NCI-H748 (cell line): ENCODE results near the gene SIPA1L2.
A peak's percentile ranks its signal among the peaks of the same experiment; 100 is the strongest.

ENCODE experiments used
- DNase-seq: peaks from one replicate; lab custom pipeline; 2025; ENCODE audit not compliant: unreplicated experiment; lab: John Stamatoyannopoulos, UW

The SIPA1L2 gene

GRCh38 chr1:232650418-232650817 is 20.5 kb upstream of the SIPA1L2 start:
- no peak for DNase-seq

DNA sequence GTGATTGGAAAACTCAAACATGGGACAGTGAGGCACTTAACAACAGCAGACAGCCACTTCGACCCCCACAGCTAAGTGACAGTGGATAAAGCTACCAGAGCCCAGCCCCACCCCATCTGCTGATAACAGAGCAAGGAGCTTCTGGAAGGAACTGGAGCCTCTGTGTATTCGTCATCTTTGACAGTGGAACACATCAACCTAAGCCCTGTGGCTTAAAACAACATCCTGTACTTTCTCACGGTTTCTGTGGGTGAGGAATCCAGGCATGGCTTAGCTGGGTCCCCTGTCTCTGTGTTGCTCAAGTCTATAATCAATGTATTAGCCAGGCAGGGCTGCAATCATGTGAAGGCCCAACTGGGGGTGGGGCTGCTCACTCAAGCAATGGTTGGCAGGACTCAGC is 18.4 kb upstream of the SIPA1L2 start:
- no peak for DNase-seq

DNA sequence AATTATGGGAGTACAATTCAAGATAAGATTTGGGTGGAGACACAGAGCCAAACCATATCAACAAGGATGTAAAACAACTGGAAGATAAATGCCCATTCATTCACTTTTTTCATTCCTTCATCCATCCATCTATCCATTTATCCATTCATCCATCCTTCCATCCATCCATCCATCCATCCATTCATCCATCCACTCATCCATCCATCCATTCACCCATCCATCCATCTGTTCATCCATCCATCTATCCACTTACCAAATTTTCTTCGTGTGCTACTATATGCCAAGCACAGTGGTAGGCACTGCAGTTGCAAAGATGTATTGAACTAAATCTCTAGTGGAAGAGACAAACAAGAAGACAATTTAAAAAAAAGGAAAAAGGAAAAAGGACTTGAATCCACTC is 14.3 kb upstream of the SIPA1L2 start:
- DNase-seq, result no peak

GRCh38 chr1:232643251-232643650 is 13.3 kb upstream of the SIPA1L2 start:
- peak; percentile 59 for DNase-seq

- DNase-seq, result no peak
Measured at GRCh38 chr1:232641507-232641906, 11.6 kb upstream of the SIPA1L2 start.

- DNase-seq, result no peak
Measured at GRCh38 chr1:232636799-232637198, 6.9 kb upstream of the SIPA1L2 start.

- peak; percentile 74 for DNase-seq
Measured at GRCh38 chr1:232635778-232636356, 5.9 kb upstream of the SIPA1L2 start.

- DNase-seq, result no peak
Measured at GRCh38 chr1:232635279-232635678, 5.3 kb upstream of the SIPA1L2 start.

GRCh38 chr1:232634096-232634495 is 4.2 kb upstream of the SIPA1L2 start:
- no peak for DNase-seq

GRCh38 chr1:232630894-232631195 is 912 bp upstream of the SIPA1L2 start:
- no peak for DNase-seq

DNA sequence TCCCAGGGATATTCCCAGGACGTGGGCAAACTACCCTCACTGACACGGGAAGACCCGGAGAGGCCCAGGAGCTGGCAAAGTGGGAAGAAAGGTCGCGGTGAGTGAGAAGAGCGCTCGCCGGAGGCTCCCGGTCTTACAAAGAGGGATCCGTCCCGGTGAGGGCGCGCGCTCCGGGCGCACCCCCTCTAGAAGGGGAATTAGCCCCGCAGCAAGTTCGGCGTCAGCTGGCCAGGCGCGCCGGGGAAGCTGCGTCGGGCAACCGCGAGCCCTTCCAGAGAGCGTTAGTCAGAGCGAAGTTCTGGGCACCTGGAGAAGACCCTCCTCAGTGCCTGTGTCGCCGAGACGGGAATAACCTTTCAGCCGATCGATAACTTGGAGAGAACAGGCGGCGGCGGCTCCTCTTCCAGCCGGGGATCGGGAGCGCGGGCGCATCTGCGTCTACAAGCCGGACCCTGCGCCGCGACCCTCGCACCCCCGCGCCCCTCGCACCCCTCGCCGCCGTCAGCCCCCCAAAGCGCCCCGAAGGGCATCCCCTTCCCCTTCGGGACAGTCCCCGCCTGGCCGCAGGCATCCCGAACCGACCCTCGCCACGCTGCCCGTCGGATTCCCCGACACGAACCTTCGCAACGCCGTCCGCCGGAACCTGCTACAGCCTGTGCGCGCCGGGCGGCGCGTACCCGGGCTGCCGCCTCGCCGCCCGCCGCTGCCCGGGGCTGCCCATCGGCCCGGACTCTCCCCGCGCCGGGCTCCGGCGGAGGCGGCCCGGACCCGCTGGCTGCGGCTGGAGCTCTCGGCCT is 485 bp downstream of the SIPA1L2 start:
- peak; percentile 54 for DNase-seq

DNA sequence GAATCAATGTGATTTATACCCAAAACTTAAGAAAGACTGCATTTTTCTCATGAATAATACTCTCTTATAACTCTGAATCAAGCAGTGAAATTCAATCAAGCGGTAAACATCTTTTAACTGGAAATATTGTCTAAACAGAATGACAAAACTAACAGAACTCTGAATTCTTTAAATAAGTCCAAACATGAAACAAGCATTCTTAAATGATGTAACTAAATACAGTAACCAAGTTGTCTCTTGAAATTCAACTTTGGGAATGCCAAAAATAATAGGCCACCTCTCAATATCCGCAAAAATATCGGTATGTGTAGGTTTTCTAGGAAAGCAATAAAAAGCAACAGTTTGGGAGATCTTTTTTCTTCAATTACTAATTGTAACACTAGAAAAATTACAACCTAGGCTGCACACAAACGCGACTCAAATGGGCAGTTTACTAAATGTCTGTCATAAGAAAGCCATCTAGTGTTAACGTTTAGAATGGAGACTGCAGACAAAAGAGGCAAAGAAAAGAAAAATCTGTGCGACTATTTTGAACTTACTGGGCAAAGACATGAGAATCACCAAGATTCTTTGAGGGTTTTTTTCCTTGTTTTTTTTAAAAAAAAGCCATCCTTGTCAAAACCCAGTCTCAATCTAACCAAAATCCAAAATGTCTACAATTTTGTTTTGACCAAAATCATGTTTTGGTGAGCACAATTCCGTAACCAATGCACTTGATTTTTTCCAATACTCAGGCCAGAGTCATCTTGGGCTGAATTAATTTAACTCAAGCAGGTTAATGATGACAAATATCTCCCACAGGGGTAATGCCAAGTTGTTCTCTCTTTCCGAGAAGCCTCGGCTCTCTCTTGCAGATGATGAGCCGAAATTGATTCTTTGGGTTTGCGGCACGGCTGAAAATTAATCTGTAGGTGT is 1.3 kb downstream of the SIPA1L2 start:
- DNase-seq, result peak; percentile 49

DNA sequence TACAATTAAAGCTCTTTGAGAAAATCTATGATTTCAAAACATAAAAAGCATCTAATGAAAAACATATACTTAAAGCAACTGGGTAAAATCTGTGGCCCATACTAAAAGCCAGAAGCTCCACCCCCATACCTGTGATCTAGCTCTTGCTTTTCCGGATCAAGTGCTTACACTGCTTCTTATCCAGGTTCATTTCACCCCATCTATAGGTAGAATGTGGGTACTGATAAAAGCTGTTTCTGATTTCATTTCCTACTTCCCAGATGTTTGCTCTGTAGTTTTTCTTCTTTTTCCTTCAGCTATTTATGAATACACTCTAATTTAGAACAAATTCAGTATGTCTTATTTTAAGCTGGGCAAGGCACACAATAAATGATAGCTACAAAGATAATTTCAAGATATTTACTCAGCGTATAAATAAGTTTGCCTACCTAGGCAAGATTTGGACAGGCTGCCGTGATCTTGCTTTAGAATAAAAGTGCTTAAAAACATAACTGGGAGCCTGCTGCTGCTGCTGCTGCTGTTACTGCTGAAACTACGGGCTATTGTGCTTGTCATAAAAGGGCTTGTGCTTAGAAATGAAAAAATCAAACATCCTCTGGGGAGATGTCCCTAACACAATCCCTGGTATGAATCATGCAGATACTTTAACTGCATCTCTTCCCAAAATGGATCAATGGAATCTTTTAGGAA is 2.1 kb downstream of the SIPA1L2 start:
- peak; percentile 83 for DNase-seq

DNA sequence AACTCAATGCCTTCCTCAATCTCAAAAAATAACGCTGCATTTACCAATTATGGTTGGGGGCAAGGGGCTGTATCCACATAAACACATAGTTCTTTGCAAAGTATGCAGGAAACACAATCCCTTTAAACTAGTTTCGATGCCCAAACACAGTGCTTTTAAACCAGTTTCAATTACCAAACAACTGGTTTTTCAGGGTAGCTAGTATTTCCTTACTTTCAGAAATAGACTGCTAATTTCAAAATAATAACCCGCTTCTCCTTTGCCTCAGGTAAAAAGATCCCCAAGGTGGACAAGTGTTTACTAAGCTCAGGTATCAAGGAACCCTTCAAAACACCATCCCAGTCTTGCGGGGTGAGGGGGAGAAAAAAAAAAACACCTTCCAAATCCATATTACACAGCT is 2.8 kb downstream of the SIPA1L2 start:
- peak; percentile 29 for DNase-seq

GRCh38 chr1:232626452-232626851 is 3.5 kb downstream of the SIPA1L2 start:
- DNase-seq, result no peak

DNA sequence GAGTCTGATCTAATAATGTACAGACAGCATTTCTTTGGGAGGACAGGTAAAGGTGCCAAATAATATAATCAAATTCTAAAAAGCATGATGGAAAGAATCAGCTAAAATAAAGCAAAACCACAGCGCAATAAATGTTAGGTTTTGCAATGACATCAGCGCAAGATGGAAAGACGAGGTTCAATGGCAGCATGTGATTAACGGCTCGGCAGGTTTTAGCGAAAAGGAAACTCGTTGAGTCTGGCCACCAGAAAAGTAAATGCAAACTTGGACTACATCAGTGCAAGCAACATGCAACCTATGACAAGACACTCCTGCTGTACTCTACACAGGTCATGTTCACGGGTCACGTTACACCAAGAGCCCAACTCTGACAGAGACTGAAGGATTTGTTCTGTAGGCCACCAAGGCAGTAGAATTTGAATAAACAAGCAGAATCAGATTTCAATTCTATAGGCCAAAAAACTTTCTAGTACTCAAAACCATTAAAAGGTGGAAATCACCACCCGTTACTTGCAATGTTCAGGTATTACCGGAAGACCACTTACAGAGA is 4.5 kb downstream of the SIPA1L2 start:
- no peak for DNase-seq

DNA sequence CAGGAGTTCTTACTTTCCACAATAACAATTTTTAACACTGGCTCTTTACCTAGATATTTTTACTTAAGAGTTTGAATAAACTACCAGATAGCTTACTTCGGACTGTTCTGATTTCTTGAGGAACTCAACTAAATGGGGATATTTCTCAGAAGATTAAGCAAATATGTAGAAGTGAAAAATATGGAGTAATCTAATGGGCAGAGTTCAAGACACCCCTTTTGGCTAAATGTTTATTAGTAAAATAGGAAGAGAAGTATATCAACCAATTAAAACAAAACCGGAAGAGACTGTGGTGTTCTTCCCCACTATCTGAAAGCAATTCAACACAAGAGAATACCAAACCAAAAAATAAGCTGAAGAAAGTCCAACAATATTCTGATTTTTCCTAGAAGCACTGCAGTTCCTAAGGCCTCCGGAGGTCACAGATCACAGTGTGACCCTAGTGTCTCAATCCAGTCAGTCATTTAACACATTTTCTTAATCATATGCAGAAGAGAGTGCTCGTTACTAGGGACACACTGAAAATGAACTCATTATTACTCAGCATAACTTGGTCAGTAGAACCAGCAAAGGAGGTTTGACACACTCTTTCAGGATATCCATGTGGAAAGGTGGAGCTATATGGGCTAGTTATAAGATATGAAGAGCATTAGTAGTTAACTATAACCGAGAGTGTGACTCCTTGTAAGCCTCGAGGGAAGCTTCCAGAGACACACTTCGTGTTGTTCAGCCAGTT is 5.2 kb downstream of the SIPA1L2 start:
- no peak for DNase-seq

DNA sequence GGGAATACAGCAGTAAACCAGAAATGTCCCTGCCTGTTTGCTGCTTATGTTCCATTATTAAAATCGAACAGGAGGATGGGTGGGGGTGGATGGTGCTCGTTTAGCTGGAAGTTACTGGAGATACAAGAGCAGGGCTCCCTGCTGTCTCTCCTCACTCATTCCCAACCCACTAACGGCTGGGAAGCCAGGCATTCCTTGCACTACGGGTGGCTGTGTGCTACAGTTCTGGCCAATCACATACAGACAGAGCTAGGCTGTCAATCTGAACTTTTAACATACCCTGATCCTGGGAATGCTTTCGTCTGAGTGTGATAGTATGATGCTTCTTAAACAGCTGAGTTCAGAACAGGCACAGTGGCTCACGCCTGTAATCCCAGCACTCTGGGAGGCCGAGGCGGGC is 7.0 kb downstream of the SIPA1L2 start:
- no peak for DNase-seq

DNA sequence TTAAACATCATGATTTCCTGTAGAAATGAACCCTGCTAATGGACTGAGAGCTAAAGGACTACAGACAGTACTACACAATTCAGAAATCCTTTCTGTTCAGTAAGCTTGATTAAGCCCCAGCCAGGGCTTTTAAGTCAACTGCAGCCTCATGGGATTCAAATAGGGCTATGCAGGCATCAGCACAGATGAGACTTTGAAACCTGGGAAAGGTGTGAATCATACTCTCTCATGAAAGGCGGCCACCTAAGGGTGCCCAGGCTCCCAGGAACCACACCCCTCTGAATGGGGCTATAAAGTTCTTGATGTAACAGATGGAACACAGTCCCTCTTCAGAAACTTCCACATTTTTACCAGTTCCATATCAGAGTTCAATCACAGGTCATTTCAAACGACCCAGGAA is 7.6 kb downstream of the SIPA1L2 start:
- peak; percentile 85 for DNase-seq

GRCh38 chr1:232621050-232621449 is 8.9 kb downstream of the SIPA1L2 start:
- no peak for DNase-seq
